IPS DF 4.7 (cell line): Measurements from ENCODE around the gene NAV1.

Experiments
- DNase-seq: peaks from one replicate; pipeline ENCODE4 v3.0.0-alpha.2; 2013; ENCODE audit warnings: low spot score; ENCODE audit errors: extremely low read depth

The NAV1 gene

DNA sequence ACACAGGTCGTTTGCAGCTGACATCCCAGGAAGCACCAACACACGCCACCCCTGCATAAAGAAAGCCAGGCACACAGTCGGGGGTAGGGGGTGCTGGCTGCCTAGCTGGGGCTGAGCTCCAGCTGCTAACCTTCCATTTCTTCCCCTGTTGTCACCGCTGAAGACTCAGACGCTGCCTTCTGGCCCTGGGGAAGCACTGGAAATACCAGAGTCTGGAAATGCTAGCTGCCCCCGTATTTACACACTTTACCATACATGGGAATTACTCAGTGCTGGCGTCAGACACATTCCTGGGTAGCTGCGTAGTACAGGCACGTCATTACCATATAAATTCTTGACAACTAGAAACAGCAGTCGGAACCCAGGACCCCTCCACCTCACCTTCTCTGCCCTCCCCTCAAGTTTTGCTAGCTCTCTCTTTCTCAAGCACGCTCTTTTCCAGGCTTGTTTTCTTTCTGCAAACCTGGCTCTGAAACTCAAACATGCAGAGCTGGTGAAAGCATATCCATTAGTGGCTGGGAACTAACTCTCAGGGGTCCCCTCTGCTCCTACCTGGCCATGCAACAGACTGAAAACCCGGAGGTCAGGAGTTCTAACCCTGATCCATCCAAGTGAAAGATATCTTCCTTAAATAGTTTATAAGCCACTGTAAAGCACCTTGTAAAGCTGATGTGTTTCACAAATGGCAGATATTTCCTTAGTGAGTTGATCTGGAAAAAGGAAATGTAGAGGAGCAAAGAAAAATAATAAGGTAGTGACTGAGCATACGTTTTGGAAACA, 35.3 kb upstream of the NAV1 start:
- DNase-seq = no peak

DNA sequence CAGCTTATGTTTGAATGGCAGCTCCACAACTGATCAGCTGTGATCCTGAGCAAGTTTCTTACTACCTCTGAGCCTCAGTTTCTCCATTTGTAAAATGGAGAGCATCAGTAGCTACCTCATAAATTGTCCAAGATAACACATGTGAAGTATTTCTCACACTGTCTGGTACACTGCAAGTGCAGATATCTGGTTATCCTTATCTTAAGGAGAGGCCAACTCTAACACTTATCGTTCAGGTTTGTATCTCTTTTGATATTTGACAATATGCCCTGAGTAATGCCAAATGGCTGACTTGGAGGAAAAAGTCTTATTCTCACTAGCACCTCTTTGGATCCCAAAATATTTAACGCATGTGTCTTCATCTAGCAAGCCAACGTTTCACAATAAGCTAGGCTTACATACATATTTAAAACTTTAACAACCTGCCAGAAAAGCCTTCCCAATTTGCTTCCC, 34.7 kb upstream of the NAV1 start:
- no peak for DNase-seq

DNA sequence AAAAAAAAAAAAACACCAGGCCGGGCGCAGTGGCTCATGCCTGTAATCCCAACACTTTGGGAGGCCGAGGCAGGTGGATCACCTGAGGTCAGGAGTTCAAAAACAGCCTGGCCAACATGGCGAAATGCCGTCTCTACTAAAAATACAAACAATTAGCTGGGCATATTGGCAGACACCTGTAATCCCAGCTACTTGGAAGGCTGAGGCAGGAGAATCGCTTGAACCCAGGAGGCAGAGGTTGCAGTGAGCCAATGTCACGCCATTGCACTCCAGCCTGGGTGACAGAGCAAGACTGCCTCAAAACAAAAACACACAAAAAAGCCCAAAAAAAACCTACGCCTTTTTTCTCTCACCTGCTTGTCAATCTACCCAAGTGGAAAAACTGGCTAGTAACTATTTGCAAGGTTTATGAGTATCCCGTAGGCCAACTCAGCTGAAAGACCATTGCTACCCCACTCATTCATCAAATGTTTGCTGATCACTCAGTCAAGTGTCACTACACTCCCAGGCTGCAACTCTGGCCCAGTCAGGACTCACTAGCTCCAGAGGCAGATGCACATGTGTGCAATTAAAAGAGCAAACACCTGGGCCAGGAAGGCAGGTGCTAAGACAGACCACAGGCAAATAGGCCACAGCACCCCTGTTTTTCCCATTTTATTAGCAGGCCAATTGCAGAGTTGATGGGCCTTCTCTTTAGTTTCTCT, 34.0 kb upstream of the NAV1 start:
- DNase-seq = no peak

GRCh38 chr1:201505503-201505890, 33.4 kb upstream of the NAV1 start:
- DNase-seq = no peak

- DNase-seq = no peak
Observed at GRCh38 chr1:201506092-201506491, 32.8 kb upstream of the NAV1 start.

DNA sequence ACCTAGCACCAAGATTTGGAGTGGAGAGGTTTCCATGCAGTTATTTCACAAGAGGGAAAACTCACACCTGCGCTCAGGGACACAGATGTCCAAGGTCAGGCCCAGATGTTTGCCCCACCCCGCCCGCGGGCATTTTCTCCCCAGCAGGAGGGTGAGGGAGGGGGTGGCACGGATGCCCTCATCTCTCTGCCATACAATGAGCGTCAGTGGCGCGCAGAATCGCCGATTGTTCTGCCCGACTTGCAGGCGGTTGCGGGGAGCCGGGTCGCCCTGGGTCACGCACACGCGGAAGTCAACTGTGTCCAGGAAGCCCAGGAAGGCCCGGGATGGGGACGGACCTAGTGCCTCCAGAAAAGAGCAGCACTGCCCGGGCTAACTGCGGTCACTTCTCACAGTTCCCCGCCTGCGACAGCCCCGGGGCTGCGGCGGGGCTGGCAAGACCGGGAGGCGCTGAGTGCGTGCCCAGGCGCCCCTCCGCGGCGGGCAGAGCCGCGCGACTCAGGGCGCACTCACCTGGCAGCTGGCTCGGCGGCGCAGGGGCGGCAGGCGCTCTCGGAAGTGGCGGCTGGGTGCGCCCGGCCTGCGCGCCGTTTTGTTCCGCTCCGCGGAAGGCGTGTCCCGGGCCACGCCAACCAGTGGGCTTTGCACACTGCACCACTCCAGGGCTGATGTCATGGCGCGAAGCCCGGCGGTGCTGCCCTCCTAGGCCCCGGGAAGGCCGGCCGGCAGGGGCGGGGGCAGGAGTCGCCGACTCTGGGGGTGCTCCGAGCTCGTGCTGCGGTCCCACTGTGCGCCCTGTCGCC, 32.2 kb upstream of the NAV1 start, which contains the start of gene CSRP1:
CSRP1 (minus strand) TSS at position 567 of the 803 bp plus-strand sequence. CDS start 10,820 bp downstream, outside the sequence.
- no peak for DNase-seq

- DNase-seq = no peak
Observed at GRCh38 chr1:201507360-201507675, 31.6 kb upstream of the NAV1 start.

- DNase-seq = no peak
Observed at GRCh38 chr1:201508809-201509208, 30.1 kb upstream of the NAV1 start.

DNA sequence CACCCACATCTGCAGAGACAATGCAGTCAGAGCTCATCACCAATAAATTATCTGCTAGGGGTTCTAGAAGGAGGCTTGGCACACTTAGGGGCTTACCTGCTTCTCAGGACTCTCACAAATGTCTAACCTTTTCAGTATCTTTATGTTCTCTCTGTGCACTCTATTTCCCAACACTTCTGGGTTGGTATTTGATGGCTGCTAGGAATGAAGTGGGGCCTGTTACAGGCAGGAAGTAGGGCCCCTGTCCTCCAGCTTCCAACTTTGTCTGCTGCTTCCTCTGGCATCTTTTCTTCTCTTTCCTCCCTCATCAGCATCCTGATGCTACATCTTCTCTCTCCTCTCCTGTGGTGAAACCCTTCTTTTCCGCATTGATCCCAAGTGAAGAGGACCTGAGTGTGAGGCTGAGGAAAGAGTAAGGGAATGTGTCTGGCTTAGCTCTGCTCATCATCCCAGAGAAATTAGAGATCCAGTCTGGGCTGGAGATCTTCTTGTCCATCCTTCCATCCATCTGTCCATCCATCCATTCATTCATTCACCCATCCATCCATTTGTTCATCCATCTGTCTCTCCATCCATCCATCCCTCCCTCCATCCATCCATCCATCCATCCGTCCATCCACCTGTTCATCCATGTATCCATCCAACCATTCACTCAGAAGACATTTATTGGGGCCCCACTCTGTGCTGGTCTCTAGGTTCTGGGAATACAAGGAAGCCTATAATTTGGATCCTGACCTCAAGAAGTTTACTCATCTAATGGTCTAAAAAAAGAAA, 29.1 kb upstream of the NAV1 start:
- no peak for DNase-seq

DNA sequence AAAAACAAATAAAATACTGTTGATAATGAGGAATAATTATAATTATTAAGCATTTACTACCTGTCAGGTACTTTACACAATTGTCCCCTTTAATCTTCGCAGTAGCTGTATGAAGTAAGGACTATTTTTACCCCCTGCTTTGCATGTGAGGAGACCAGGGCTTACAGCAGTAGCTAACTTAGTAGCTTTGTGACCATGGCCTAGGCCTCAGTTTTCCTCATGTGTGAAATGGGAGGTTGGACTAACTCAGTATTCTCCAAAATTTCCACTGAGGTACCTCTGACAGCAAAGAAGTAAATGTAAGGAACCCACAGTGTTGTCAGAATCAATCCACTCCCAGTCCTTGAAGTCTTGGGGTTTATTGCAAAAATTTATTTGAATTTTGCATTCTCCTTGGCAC, 28.2 kb upstream of the NAV1 start:
- DNase-seq = no peak

DNA sequence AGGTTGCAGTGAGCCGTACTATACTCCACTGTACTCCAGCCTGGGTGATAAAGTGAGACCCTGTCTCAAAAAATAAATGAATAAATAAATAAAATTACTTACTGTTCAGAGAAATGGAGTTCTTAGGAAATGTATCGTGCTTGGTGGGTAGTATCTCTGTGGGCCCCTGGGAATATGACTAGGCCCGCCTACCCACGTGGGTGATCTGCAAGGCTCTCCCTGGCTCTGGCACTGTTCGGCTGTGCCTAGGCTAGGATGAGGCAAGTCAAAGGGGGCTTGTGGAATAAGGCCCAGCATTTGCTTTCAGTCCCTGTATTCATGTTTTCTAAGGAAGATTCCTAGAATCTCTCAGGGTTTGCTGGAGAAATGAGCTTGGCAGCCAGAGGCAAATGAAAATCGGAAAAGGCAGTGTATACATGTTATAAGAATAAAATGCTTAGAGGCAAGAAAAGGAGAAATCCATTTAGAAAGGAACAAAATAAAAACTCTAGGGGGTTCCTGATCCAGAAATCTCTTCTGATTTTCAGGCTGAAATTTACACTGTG, 27.5 kb upstream of the NAV1 start:
- no peak for DNase-seq

DNA sequence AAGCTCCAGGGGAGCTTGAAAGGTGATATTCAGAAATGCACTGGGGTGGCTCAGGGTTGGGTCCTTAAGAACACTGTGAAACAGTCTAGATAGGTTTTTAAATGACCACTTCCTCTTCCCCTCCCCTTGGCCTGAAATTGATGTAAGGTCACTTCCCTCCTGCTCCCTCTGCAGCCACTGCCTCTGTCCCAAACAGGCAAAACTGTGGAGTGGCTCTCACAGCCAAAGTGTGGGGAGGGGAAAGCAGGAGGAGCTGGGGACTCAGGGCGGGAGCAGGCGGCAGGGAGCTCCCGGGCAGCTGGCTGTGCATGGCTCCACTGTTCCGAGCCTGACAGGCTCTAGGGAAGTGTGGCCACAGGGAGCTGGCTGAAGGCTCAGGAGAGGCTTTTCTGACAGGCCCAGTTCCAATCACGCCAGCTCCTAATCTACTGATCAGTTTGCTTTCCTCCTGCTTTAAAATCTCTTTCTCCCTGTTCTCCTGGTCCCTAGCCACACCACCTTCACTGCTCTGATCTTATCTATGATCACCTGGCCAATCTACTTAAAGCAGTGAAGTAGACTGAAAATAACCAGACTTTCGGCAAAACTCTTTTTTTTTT, 26.9 kb upstream of the NAV1 start:
- no peak for DNase-seq

- DNase-seq = no peak
Observed at GRCh38 chr1:201513498-201514243, 25.3 kb upstream of the NAV1 start.

DNA sequence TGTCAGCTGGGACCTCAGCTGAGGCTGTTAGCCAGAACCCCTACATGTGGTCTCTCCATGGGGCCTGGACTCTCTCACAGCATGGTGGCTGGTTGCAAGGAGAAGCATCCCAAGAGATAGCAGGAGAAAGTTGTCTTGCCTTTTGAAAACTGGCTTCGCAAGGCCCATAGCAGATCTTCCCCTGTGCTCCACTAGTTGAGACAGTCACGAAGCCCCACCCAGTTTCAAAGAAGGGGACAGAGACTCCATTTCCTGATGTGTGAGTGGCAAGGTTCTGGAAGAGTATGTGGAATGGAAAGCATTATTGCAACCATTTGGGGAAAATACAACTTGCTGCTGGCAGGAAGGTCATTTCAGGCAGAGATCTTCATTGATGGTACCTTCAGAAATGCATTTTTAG, 24.5 kb upstream of the NAV1 start:
- DNase-seq = no peak

DNA sequence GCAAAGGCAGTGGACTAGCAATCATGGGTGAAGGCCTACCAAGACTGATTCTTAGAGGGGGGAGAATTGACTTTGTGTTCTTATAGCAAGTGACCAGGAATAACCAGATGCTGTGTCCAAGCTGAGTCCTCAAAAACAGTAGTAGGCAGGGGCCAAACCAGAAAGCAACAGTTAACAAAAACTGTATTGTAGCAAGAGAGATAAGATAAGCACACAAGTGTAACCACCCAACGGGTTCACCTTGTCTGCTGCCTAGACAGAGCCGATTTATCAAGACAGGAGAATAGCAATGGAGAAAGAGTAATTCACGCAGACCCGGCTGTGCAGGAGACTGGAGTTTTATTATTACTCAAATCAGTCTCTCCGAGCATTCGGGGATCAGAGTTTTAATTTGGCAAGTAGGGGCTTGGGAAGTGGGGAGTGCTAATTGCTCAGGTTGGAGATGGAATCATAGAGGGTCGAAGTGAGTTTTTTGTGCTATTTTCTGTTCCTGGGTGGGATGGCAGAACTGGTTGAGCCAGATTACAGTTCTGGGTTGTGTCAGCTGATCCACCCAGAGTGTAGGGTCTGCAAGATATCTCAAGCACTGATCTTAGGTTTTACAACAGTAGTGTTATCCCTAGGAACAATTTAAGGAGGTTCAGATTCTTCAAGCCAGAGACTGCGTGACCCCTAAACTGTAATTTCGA, 23.7 kb upstream of the NAV1 start:
- DNase-seq = no peak

DNA sequence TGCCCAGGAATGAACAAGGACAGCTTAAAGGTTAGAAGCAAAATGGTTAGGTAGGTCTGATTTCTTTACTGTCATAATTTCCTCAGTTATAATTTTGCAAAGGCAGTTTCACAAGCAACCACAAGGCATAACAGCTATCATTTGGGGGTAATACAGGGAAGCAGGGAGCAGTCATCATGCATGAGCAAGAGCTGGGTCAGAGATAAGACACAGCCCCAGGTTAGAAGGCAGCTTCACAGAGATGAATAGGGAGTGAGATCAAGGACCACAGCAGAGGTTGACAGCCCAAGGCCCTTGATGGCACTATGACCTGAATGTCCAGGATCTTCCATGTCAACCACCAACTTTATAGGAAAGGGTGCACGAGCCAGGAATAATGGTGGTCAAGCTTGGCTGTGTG, 23.0 kb upstream of the NAV1 start:
- no peak for DNase-seq

DNA sequence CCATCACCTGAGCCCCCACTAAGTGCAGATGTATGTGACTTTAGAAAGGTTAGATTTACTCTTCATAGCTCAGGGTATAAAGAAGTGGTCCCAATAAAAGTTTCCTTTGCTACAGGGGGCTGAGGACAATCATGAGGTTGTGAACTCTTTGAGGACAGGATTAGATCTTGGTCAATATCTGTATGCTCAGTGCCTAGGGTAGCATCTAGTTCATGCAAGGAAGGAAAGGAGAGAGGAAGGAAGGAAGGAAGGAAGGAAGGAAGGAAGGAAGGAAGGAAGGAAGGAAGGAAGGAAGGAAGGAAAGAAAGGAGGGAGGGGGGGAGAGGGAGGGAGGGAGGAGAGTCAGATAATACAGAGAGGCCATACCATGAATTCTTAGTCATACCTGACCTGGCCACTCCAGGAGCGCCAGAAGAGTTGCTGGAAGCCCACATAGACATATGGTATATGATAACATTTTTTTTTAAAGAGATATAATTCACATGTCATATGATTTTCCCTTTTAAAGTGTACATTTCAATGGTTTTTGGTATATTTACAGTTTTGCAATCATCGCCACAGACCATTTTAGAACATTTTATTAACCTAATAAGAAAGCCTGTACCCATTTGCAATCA, 22.3 kb upstream of the NAV1 start:
- no peak for DNase-seq

DNA sequence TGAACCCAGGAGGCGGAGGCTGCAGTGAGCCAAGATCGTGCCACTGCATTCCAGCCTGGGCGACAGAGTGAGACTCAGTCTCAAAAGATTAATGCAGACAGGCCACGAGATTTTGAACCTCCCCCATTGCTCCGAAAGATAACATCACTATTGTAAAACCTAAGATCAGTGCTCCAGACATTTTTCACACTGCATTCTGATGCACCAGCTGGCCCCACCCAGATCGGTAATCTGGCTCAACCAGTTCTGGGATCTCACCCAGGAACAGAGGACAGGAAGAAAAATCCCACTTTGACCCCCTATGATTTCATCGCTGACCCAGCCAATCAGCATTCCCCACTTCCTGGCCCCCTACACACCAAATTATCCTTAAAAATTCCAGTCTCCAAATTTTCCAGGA, 21.3 kb upstream of the NAV1 start:
- no peak for DNase-seq

DNA sequence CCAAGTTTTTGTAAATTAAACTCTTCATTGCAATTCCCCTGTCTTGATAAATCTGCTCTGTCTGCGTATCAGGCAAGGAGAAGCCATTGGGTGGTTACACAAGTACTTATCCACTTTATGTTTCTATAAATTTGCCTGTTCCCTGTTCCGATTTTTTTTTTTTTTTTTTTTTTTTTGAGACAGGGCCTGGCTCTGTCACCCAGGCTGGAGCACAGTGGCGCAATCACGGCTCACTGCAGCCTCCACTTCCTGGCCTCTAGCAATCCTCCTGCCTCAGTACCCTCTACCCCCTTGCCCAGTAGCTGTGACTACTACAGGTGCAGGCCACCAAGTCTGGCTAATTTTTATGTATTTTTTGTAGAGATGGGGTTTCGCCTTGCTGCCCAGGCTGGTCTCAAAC, 20.9 kb upstream of the NAV1 start:
- DNase-seq = no peak
